ENCODE results near the gene CASZ1.

The CASZ1 gene

GRCh38 chr1:10642403-10643080, 153.9 kb downstream of the CASZ1 start:
- no peak for DNase-seq (ENCODE audit: extremely low read depth, low read depth)
- no peak overlapping the region for H3K4me3 ChIP-seq (replicated peaks; ENCODE audit: low read depth, low read length)
- no peak for TF ChIP-seq CTCF (IDR thresholded peaks at IDR 0.05; ENCODE audit: low read depth, low read length, missing control alignments)

- no peak for TF ChIP-seq CTCF (IDR thresholded peaks at IDR 0.05; ENCODE audit: low read depth, low read length, missing control alignments)
- H3K4me3 ChIP-seq (replicated peaks; ENCODE audit: low read depth, low read length): no peak overlapping the region
- no peak for DNase-seq (ENCODE audit: extremely low read depth, low read depth)
Measured at GRCh38 chr1:10641976-10642375, 154.5 kb downstream of the CASZ1 start.

GRCh38 chr1:10640843-10641553, 155.4 kb downstream of the CASZ1 start:
- no peak for TF ChIP-seq CTCF (IDR thresholded peaks at IDR 0.05; ENCODE audit: low read depth, low read length, missing control alignments)
- no peak for DNase-seq (ENCODE audit: extremely low read depth, low read depth)
- no peak overlapping the region for H3K4me3 ChIP-seq (replicated peaks; ENCODE audit: low read depth, low read length)

GRCh38 chr1:10639775-10640578, 156.5 kb downstream of the CASZ1 start:
- H3K4me3 ChIP-seq (replicated peaks; ENCODE audit: low read depth, low read length): no peak overlapping the region
- TF ChIP-seq CTCF (IDR thresholded peaks at IDR 0.05; ENCODE audit: low read depth, low read length, missing control alignments): no peak
- no peak for DNase-seq (ENCODE audit: extremely low read depth, low read depth)

- H3K4me3 ChIP-seq (replicated peaks; ENCODE audit: low read depth, low read length): no peak overlapping the region
- no peak for TF ChIP-seq CTCF (IDR thresholded peaks at IDR 0.05; ENCODE audit: low read depth, low read length, missing control alignments)
- no peak for DNase-seq (ENCODE audit: extremely low read depth, low read depth)
Measured at GRCh38 chr1:10639011-10639774, 157.3 kb downstream of the CASZ1 start.

GRCh38 chr1:10638559-10639005, 157.9 kb downstream of the CASZ1 start:
- no peak for DNase-seq (ENCODE audit: extremely low read depth, low read depth)
- no peak for TF ChIP-seq CTCF (IDR thresholded peaks at IDR 0.05; ENCODE audit: low read depth, low read length, missing control alignments)
- H3K4me3 ChIP-seq (replicated peaks; ENCODE audit: low read depth, low read length): no peak overlapping the region

Measured in HFF-Myc (cell line).